Germinal center (tissue), 1 donor: ENCODE results near the gene XRCC2.
"Not testable (repeated sequence)": the region's sequence is repeated elsewhere in the genome, so short reads cannot be mapped to it uniquely, and the experiment has no call there.

Experiments used
- DNase-seq: peaks from one replicate; pipeline ENCODE4 v3.0.0; 2012; ENCODE audit warnings: mixed read lengths, low spot score

Gene XRCC2

DNA sequence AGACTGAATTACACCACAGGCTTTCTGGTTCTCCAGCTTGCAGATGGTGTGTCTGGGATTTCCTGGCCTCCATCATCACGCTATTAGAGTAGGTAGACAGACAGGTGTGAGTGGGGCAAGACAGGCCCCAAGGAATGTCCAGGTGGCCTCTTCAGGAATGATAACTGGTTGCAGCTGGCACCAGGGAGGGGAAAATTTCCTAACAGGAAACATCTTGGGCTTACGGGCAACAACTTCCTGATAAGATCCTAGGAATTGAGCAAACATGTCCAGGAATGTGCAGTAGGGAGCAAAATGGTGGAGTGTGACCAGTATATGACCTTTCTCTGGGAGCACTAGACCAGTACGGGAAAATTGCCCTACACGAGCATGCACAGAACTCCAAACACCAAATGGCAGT lies 11.3 kb downstream of the XRCC2 start:
- no peak for DNase-seq

- DNase-seq = no peak
Measured at GRCh38 chr7:152663931-152664330, 12.0 kb downstream of the XRCC2 start.

GRCh38 chr7:152663148-152663740 lies 12.7 kb downstream of the XRCC2 start:
- no peak for DNase-seq

DNA sequence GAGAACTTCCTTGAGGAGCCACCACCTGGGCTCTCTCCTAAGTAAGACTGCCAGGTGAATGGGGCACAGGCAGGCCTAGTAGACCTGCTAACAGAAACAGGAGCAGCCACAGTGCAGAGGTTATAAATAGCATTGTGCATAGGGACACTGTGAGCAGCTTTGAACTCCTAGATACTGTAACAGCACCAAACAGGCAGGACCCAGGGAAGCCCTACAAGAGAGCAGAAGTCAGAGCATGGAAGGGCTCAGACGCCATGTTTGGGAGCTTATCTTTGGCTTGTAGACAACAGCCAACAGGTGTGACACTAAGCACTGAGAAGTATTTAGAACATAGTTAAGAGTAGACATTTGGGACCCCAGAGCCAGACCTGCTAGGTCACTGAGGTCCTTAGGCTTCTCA lies 14.5 kb downstream of the XRCC2 start:
- DNase-seq = no peak

GRCh38 chr7:152660021-152660420 lies 15.9 kb downstream of the XRCC2 start:
- no peak for DNase-seq

DNA sequence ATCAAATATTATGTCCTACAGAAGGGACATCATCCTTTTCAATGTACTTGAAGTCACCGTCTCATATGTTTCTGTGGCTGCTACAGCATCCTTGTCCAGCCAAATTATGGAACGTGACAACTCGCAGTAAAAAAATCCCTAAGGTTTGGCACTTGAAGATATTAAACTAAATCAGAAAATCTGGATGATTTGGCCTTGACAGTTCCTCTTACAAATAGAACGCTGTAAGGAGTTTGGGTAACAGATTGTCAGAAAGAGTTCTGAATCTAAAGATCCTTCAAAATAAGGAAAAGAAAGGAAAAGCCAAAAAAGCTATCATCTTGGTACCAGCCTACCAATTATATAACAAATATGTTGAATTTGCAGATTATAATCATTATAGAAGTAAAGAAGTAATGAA lies 21.0 kb downstream of the XRCC2 start:
- no peak for DNase-seq

GRCh38 chr7:152649220-152649619 lies 26.7 kb downstream of the XRCC2 start:
- no peak for DNase-seq

GRCh38 chr7:152647009-152647408 lies 28.9 kb downstream of the XRCC2 start:
- no peak for DNase-seq

GRCh38 chr7:152646579-152646978 lies 29.4 kb downstream of the XRCC2 start:
- not testable (repeated sequence) for DNase-seq

DNA sequence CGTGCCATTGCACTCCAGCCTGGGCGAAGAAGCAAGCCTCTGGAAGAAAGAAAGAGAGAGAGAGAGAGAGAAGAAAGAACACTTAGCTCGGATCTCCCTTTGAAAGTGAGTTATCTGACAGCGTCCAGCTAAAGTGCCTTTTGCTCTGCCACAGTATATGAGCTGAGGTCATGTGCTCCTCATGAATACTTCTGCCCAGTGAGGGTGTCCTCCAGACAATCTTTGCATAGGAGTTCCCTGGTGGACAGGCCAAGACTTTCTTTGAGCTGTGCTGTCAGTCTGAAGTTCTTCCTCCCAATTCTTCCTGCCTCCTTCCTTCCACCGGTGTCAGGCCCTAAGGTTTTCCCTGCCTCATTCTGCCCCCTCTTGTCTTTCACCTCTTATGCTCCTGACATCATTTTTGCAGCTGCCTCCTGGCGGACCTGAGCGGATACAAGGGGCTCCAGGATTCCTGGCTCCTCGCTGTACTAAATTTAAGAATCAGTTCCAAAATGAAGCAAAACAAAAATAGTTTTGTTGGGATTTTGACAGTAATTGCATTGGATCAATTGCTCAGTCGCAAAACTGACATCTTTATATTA lies 31.9 kb downstream of the XRCC2 start:
- DNase-seq = no peak

GRCh38 chr7:152641384-152641783 lies 34.6 kb downstream of the XRCC2 start:
- DNase-seq = no peak

DNA sequence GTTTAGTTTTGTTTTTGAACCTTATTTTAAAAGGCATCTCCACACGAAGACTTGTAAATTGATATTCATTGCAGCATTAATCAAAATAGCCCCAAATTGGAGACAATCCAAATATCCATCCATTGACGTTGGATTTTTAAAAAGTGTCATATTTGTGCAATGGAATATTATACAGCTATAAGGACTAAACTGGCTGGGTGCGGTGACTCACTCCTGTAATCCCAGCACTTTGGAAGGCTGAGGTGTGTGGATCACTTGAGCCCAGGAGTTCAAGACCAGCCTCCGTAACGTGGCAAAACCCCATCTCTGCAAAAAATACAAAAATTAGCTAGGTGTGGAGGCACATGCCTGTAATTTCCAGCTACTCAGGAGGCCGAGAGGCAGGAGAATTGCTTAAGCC lies 35.1 kb downstream of the XRCC2 start:
- DNase-seq = no peak

GRCh38 chr7:152637920-152638580 lies 37.9 kb downstream of the XRCC2 start:
- DNase-seq = no peak

GRCh38 chr7:152637161-152637560 lies 38.8 kb downstream of the XRCC2 start:
- DNase-seq = no peak

DNA sequence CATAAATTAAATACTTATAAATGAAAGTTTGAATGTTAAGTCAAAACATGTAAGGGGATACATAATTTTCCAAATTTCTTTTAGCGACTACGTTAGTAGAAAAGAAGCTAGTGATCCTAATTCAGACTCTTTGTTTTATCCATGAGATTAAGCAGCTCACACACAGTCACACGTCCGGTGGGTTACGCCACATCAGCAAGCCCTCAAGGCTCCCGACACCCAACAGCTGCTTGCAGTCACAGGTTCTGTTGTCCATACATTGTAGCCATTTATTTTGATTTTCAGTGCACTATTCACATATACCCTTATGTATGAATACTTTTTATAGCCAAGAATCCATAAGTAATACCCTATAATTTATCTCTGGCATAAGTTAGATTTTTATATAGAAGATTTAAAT lies 39.5 kb downstream of the XRCC2 start:
- no peak for DNase-seq

DNA sequence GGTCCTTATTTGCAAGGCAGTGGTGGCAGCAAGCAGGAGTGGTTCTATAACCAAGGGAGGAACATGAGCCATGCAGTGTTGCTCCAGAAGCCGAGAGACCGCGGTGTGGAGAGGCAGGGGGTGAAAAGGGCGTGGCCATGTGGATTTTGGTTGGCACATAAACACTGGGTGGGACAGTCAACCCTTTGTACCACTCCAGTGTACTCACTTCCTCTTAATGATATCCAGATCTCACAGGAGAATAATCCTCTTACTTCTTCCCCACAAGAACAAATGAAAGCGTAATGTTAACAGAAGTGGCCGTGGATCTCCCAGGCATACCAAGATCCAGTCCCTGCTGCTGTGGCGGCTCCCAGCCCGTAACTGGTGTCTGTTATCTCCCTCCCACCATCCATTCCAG lies 42.4 kb downstream of the XRCC2 start:
- no peak for DNase-seq

DNA sequence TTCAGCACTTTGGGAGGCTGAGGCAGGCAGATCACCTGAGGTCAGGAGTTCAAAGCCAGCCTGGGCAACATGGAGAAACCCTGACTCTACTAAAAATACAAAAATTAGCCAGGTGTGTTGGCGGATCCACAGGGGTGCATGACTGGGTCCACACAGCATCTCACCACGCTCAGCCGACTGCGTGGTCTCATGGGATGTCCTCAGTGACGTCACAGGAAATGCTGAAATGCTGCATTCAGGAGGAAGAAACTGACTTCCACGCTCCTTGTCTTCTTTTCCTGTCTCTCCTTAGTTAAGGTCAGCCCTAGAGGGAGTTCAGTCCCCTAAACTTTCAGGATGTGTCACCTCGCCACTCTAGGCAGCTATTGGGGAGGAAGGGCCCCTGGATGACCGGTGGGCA lies 42.9 kb downstream of the XRCC2 start:
- no peak for DNase-seq

DNA sequence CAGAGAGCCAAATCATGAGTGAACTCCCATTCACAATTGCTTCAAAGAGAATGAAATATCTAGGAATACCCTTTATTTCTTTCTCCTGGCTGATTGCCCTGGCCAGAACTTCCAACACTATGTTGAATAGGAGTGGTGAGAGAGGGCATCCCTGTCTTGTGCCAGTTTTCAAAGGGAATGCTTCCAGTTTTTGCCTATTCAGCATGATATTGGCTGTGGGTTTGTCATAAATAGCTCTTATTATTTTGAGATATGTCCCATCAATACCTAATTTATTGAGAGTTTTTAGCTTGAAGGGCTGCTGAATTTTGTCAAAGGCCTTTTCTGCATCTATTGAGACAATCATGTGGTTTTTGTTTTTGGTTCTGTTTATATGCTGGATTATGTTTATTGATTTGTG lies 47.2 kb downstream of the XRCC2 start:
- DNase-seq = not testable (repeated sequence)

GRCh38 chr7:152624228-152624627 lies 51.7 kb downstream of the XRCC2 start:
- DNase-seq = no peak

- DNase-seq = no peak
Measured at GRCh38 chr7:152621426-152621825, 54.5 kb downstream of the XRCC2 start.

GRCh38 chr7:152619027-152619739 lies 56.8 kb downstream of the XRCC2 start:
- DNase-seq = no peak

DNA sequence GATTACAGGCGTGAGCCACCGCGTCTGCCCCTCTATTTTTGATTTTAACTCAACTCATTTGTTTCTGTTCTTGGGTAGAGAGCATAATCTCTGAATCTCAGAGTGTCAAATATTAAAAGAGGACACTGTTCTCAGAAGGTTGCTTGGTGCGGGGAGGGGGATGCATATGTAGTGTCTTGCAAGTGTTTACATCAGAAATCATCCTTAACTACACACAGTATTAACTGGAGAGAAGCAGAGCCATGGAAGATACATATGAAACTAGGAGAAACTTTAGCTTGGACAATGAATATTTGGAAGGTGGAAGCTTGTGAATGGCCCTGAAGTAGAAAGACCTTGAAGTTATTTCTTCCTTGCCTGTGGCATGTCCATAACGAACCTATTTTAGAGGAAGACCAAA lies 57.5 kb downstream of the XRCC2 start:
- DNase-seq = no peak

- DNase-seq = no peak
Measured at GRCh38 chr7:152617056-152617455, 58.9 kb downstream of the XRCC2 start.
